Esophagus squamous epithelium (tissue), 5 donors: Measurements from ENCODE around the gene COX8C. TPM values are rescaled to one million over a fixed set of nuclear protein-coding genes. Genes with fewer than 3 reads are reported as not detected.

Experiments
- DNase-seq: peaks from one replicate; lab custom pipeline; 2025; lab: John Stamatoyannopoulos, UW
- H3K27ac ChIP-seq, 4 donors: fragments of 200-600 bp; sonication (generic); one replicate each; pipeline ENCODE4 v1.5.1; 2016 to 2019; ENCODE audit warnings: mild to moderate bottlenecking in 1 of 4
- H3K27me3 ChIP-seq, 4 donors: fragments of 200-600 bp; sonication (generic); 1 replicate in 3 of 4; 2 replicates in 1 of 4; pipeline versions ENCODE4 v1.5.1 to v1.6.0; 2017 to 2021; ENCODE audit warnings: antibody characterized with exemption in 1 of 4
- H3K36me3 ChIP-seq, 3 donors: fragments of 200-600 bp; sonication (generic); one replicate each; pipeline ENCODE4 v1.5.1; 2016 to 2019
- H3K4me1 ChIP-seq, 3 donors: fragments of 200-600 bp; sonication (generic); one replicate each; pipeline ENCODE4 v1.5.1; 2017 to 2019
- H3K4me3 ChIP-seq, 4 donors: fragments of 200-600 bp; sonication (generic); 1 replicate in 3 of 4; 2 replicates in 1 of 4; pipeline ENCODE4 v1.5.1; 2016 to 2019; ENCODE audit warnings: mild to moderate bottlenecking in 2 of 4, moderate library complexity in 1 of 4
- H3K9me3 ChIP-seq, 3 donors: fragments of 200-600 bp; sonication (generic); one replicate each; pipeline ENCODE4 v1.5.1; 2016 to 2019
- CTCF ChIP-seq, 6 experiments: fragments of 450-650 bp in 4 of 6; fragments of 200-600 bp in 2 of 6; sonication (generic) in 2 of 6; IDR thresholded peaks; one replicate each; pipeline ENCODE4 v1.5.1; 2016 to 2019; ENCODE audit warnings: antibody characterized with exemption in 6 of 6, mild to moderate bottlenecking in 4 of 6, moderate library complexity in 4 of 6
- POLR2A ChIP-seq, 4 donors: fragments of 450-650 bp; IDR thresholded peaks; one replicate each; pipeline ENCODE4 v1.6.1; 2017; ENCODE audit warnings: antibody characterized with exemption in 4 of 4, mild to moderate bottlenecking in 4 of 4, moderate library complexity in 3 of 4
- WGBS, 2 donors: methylation state at CpG; one replicate each; pipeline ENCODE4 v1.1.5; 2018; 5-methylcytosine and 5-hydroxymethylcytosine counted together
- intact Hi-C: fragments of 100-400 bp; cut with DNase I; formaldehyde crosslinking; loops from one replicate; pipeline ENCODE4 v1.15.0; 2022
- small RNA-seq, 4 donors: library from RNA; depleted of rRNA; stranded (forward); fragments of <200 nt; gene quantifications; one replicate each; pipeline ENCODE3, GENCODE V24; 2016
- total RNA-seq, 4 donors: library from RNA; depleted of rRNA; stranded (reverse); fragments of >200 nt; gene quantifications; one replicate each; pipeline ENCODE4 v1.1.0, GENCODE V29; 2016
- donor health status: DM: yes; HTN: yes; CAD: no.

The COX8C gene
- total RNA-seq, 4 donors from 2014 or later, result not detected

GRCh38 chr14:93395231-93395630 lies 48.2 kb downstream of the COX8C start:
- Histone ChIP-seq H3K27me3 (no peaks in the 10 kb centered on the region), H3K4me1 (no peaks in the 10 kb centered on the region), H3K9me3 (peaks cover 0 to 9% (median 6%) of the 10 kb centered on the region in 3 donors), H3K27ac (no peak overlapping the region), H3K4me3 (no peak overlapping the region), H3K36me3 (no peaks in the 10 kb centered on the region)
- intact Hi-C loops, result no loop called here
- DNase-seq, result no peak
- TF ChIP-seq CTCF (IDR thresholded peaks at IDR 0.05), result no peak
- TF ChIP-seq POLR2A (IDR thresholded peaks at IDR 0.05), result no peak

GRCh38 chr14:93396456-93396855 lies 49.5 kb downstream of the COX8C start:
- TF ChIP-seq POLR2A (IDR thresholded peaks at IDR 0.05) (no peak), CTCF (IDR thresholded peaks at IDR 0.05) (no peak)
- WGBS, 2 donors, result 86 to 91% methylated on average over 1 of the region's 1 CpG
- peaks cover 0 to 1% (median 0%) of the 10 kb centered on the region in 4 donors for H3K27me3 ChIP-seq
- no peak overlapping the region for H3K27ac ChIP-seq
- no peak for DNase-seq
- H3K9me3 ChIP-seq, result peaks cover 0 to 9% (median 6%) of the 10 kb centered on the region in 3 donors
- no peaks in the 10 kb centered on the region for H3K4me1 ChIP-seq
- no peaks in the 10 kb centered on the region for H3K36me3 ChIP-seq
- intact Hi-C loops, result no loop called here
- H3K4me3 ChIP-seq, result no peak overlapping the region

Small RNA genes within 50 kb of the gene (small RNA-seq; reads per million reads assigned to genes)
- gene RF00019, result 0 reads per million in 4 donors

Other genes with a start within 250 kb of the COX8C start
- gene ITPK1, start 231.3 kb upstream of the COX8C start, total RNA-seq, result 10 to 100 TPM; 14.2 to 34.5 (median 25.8) TPM
- gene MOAP1, start 162.3 kb upstream of the COX8C start, total RNA-seq, result 10 to 100 TPM in 2 of 4 donors, 1 to 10 TPM in 2; 4.9 to 28.8 (median 11.5) TPM
- 1 to 10 TPM; 1.4 to 6.5 (median 4.7) TPM for gene LYSET, start 161.9 kb upstream of the COX8C start, total RNA-seq
- gene GON7, start 140.1 kb upstream of the COX8C start, total RNA-seq, result 10 to 100 TPM in 3 of 4 donors, 1 to 10 TPM in 1; 9.2 to 15.2 (median 10.2) TPM
- 10 to 100 TPM; 13.2 to 29.6 (median 19.9) TPM for gene UBR7, start 139.9 kb upstream of the COX8C start, total RNA-seq
- 10 to 100 TPM; 17.9 to 30.5 (median 20.9) TPM for gene BTBD7, start 14.1 kb upstream of the COX8C start, total RNA-seq
- gene UNC79, start 83.8 kb downstream of the COX8C start, total RNA-seq, result under 1 TPM in 1 of 4 donors, not detected in 3; under 0.01 TPM